DOHH2 (cell line): ENCODE data around the gene BATF.

Source experiments
- CTCF ChIP-seq: fragments of 200-600 bp; sonication (generic); IDR thresholded peaks from one replicate; pipeline ENCODE4 v1.5.1; 2014; ENCODE audit warnings: antibody characterized with exemption, mild to moderate bottlenecking, low read depth, low read length; ENCODE audit not compliant: poor library complexity, severe bottlenecking
- EZH2phosphoT487 ChIP-seq: fragments of 200-600 bp; sonication (generic); IDR thresholded peaks from 2 replicates; pipeline ENCODE4 v1.6.1; 2017; ENCODE audit warnings: borderline replicate concordance, mild to moderate bottlenecking, antibody characterized with exemption, low read length, moderate library complexity, mixed read lengths

- no peak for TF ChIP-seq CTCF
- no peak for TF ChIP-seq EZH2phosphoT487
Measured at GRCh38 chr14:75578786-75579337, 56.6 kb downstream of the BATF start.
